GM21723 (cell line): ENCODE data around the gene PLEKHM3.
"Not testable (repeated sequence)": the region's sequence is repeated elsewhere in the genome, so short reads cannot be mapped to it uniquely, and the experiment has no call there.

ENCODE experiments used
- ATAC-seq: cut with Tn5 transposase; IDR thresholded peaks from one replicate; pipeline ENCODE4 v1.9.1; 2021; ENCODE audit warnings: mild to moderate bottlenecking, moderate library complexity; ENCODE audit not compliant: unreplicated experiment

The PLEKHM3 gene

DNA sequence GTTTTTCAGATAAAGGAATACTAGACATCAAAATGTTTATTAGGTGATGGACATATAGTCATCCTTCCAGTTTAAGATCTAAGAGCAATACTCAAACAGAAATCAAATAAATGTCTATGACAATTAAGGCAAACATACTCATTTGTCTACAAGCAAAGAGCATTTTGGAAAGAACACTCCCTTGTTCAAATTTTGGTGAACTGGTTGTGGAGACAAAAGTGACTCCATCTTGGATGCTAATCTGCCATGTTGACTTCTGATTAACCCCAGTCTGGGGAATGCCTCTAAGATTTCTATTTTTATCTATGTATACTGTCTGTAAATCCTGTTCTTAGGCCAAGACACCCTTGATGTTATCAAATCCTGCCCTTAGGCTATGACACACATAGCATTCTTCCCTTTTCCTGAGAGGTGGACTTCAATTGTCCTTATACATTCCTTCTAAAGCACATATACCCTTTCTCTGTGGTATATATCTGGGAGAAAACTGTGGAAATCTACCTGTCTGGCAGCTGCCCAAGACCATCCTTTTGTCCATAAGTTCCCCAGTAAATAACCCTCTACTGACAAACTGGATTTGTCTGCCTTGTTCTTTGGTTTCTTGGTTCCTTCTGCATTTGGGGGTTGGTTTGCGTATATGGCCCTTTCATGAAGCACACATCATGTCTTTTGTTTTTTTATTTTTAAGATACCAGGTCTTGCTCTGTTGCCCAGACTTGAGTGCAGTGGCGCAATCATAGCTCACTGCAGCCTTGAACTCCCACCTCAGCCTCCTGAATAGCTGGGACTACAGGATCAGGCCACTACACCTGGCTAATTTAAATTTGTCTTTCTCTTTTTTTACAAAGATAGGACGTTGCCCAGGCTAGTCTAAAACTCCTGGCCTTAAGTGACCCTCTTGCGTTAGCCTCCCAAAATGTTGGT lies 12.5 kb upstream of the PLEKHM3 start:
- ATAC-seq, result no peak

DNA sequence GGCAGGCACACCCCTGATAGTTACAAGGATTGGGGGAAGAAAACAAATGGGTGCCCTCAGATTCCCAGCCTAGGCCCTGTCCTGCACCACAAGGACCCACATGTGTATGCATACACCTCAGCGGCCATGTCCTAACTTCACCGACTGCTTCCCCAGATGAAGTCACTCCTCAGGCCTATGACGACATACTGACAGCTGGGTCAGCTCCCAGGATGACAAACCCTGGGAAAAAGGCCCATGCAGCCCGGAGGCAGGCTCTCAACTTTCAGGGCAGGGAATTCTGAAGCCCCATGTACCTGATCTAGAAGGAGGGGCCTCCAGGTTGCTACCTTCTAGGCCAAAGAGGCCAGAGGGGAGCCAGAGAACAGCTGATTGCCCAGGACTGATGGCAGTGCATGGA lies 11.0 kb upstream of the PLEKHM3 start:
- ATAC-seq, result no peak

DNA sequence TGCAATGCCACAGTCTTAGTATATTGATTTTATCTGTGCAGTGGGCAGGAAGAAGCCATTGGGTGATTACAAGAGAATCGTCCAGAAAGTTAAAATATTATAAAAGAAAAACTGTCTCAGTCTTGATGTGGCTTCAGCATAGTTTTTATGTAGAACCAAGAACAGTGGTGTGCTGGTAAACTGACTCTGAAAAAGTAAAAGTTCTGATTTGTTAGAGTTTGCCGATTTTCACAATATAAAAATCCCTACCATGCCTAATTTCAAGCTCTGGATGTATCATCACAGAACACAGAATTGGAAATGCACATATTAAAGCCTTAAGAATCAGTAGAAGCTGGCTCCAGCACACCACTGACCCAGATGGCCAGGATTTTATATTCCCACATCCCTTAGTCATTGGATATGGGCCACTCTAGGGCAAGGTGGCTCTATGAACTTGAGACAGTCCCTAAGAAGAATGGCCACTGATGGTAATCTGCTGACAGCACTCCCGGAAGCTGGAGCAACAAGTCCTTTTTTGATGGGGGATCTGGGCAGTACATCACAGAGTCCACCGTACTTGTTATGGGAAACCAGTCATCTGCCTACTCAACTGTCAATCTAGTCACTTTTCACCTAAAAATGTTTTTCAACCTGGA lies 9.3 kb upstream of the PLEKHM3 start:
- ATAC-seq, result no peak

DNA sequence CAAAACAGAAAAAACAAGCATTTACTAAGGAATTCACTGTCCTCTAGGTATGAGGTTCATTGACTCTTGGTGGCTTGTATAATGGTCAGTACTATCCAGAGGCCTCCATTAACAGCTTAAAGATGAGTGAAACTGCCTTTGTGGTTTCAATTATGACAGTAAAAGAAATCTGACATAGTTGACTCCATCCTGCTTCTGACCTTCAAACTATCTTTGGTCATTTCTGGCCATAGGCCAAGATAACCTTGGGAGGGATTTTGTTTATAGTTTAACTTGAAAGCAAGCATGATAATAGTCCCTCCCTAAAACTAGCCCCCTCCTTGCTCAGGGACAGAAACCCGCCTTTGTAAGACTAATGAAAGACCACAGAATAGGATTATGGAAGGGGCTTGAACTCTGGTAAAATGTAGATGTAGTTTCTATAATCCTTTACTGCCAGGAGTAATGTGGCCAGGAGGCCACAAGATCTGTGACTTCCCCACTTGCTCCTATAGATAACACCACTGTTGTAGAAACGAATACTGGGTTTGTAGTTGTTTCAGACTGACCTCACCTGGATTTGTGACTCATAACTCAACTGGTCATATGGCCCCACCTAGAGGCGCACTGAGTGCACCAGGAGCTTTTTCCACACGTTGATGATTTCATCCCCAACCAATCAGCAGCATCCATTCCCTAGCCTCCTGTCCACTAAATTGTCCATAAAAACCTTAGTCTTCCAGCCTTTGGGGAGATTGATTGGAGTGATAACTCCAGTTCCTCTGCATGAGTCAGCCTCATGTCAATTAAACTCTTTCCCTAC lies 8.6 kb upstream of the PLEKHM3 start:
- peak; percentile 92 for ATAC-seq

DNA sequence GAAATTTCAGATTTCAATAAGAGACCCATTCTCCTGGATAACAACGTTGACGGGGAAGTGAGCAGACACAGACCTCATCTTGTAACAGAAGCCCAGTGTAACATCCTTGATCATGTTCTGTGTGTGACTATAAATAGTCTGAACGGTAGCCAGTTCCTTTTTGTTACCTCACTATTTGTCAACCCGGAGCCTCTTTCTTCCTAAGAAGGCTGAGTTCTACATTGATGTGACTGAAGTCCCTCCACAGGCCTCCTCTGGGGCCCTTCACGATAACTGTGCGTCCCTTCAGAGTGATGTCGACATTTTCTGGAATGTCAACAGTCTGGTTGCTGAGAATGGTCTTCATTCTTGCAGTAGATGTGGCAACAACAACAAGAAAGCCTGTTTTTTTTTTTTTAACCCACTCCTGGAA lies 6.3 kb upstream of the PLEKHM3 start:
- ATAC-seq, result no peak

- ATAC-seq, result peak; percentile 30
Measured at GRCh38 chr2:208025814-208026184, 472 bp upstream of the PLEKHM3 start.

GRCh38 chr2:208024091-208024490 lies 1.2 kb downstream of the PLEKHM3 start:
- no peak for ATAC-seq

- ATAC-seq, result no peak
Measured at GRCh38 chr2:208020253-208020652, 5.1 kb downstream of the PLEKHM3 start.

- ATAC-seq, result not testable (repeated sequence)
Measured at GRCh38 chr2:208018124-208018712, 7.1 kb downstream of the PLEKHM3 start.

- ATAC-seq, result no peak
Measured at GRCh38 chr2:208017721-208018120, 7.6 kb downstream of the PLEKHM3 start.

DNA sequence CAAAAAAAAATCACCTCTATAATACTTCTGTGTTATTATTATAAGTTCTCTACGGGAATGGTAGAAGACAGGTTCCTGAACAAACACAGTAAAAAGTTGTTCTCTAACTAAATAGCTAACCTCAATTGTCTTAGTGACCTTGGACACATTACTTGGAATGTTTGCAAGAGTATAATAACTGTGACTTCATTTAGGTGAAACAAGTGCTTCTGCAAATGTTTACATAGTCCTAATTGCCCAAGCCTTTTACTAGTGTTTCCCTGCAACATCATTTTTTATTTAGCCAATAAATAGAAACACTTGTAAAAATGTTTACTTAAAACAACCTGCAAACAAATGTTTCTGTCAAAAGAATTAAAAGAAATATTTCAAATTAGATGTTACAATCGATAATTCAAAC lies 9.9 kb downstream of the PLEKHM3 start:
- no peak for ATAC-seq

DNA sequence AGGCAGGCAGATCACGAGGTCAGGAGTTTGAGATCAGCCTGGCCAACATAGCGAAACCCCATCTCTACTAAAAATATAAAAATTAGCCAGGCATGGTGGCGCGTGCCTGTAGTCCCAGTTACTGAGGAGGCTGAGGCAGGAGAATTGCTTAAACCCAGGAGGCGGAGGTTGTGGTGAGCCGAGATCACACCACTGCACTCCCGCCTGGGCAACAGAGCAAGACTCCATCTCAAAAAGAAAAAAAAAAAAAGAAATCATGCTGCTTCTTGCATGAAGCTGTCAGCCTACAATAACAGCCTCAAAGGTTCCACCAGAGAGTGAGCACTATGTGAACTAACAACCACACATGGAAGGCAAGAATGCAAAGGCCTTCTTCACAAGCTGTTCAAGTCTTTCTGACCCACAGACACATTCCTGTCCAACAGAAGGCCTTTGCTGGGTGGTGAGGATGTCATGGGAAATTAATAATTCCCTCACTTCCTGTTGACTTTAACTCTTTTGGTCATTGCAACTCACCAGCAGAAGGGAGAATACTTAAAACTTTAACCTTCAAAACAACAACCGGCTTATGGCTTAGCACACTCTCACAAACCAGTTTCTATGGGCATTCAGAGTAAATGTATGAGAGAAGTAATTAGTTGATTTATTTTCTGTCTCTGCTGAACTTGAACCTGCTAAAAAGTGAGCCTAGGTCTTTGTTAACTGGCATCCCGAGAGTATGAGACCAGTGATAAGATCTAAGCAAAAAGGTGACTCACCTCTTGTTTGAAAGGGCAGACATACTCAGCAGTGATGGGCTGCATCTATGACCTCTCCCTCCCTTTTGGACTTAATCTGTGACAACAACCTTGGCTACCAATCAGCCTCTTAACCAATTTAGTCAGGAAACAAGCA lies 11.8 kb downstream of the PLEKHM3 start:
- ATAC-seq, result no peak

GRCh38 chr2:208012449-208012848 lies 12.9 kb downstream of the PLEKHM3 start:
- ATAC-seq, result no peak

DNA sequence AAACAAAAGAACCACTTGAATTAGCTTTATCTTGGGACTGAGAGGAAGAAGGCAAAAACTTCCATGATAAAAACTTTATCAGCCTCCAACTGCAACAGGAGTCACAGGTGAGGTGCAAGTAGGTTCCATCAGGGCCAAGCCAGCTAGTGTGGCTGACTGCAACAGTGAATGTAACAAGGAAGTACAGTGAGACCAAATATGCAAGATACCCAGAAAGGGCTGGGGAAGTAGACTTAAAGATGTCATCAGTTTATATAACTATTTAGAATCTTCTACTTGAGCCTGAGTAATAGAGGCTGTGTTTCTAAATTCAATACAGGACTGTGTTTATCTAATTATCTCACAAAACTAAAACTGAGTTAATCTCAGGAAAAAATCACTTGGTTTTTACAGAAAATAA lies 14.8 kb downstream of the PLEKHM3 start:
- no peak for ATAC-seq

DNA sequence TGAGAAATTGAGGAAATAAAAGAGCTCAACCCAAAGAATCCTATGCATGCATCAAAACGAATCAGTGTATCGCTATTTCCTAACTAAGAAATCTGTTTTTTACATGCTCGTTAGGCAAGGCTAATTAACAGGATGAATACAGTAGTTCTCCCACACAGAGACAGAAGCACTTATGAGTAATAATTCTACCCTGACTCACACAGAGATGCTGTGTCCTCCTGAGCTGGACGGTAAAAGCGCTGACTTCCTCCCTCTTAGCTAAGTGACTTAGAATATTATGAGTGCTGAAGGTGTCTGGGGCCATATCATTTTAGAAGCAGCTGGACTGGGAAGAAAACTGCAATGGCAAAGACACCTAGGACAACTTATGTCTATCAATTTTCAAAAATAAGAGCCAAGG lies 18.5 kb downstream of the PLEKHM3 start:
- no peak for ATAC-seq

- ATAC-seq, result no peak
Measured at GRCh38 chr2:208006337-208006736, 19.0 kb downstream of the PLEKHM3 start.

- ATAC-seq, result no peak
Measured at GRCh38 chr2:208001924-208002323, 23.4 kb downstream of the PLEKHM3 start.

DNA sequence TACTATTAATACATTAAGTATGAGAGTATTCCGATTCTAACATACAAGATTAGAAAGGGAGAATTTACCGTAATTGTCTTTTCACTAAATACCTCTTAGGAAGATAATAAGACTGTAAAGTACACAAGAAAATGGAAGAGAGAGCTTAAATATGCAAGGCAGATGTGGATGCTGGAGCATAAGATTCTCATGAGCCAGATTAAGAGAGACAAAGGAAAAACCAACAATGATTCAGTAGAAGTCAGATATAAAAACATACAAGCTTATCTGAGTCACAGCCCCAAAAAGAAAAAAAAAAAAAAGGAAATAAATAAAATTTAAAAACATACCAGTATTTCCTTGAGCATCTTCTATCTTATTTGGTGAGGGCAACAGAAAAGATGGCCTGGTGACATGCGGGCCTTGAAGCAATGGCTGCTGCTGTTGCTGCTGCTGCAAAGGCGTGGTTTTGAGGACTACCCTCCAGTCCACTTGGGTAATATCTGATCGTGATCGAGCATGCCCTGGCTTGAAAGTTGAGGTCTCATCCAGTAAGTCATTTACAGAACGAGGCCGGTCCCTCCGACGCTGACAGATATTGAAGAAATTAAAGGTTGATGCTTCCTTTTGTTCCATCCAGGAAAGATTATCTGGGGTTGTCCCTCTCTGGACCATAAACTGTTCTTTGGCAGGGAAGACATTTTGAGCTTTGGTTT lies 24.5 kb downstream of the PLEKHM3 start:
- no peak for ATAC-seq

- ATAC-seq, result no peak
Measured at GRCh38 chr2:207996848-207997247, 28.5 kb downstream of the PLEKHM3 start.

- no peak for ATAC-seq
Measured at GRCh38 chr2:207995887-207996286, 29.4 kb downstream of the PLEKHM3 start.
